ENCODE results near the gene CHRNA1. TPM values are rescaled to one million over a fixed set of nuclear protein-coding genes. Genes with fewer than 3 reads are reported as not detected.
A peak's percentile ranks its signal among the peaks of the same experiment; 100 is the strongest.
"Not testable (repeated sequence)": the region's sequence is repeated elsewhere in the genome, so short reads cannot be mapped to it uniquely, and the experiment has no call there.

Gene CHRNA1
- total RNA-seq, 2 experiments from 2014 or later, result not detected

DNA sequence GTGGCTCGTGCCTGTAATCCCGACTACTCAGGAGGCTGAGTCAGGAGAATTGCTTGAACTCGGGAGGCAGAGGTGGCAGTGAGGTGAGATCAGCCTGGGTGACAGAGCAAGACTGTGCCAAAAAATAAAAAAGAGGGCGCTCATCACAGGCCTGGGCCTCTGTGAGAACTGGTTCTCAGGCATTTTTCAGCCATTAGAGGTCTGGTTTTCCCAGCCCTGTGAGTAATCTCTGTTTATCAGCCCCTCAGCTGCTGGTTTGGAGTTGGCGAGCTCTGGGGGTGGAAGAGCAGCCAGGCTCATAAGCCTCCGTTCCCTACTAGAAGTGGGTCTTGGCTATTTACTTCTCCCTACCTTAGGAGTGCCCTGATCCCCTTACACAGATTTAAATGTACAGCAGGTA, 53.1 kb downstream of the CHRNA1 start:
- ChIA-PET POLR2A (no interaction called here), CTCF (interaction anchor here (1.8 to 1.9 kb wide), 2 partner anchors 14 to 38 kb away, joined by 5 to 6 read pairs; no protein-coding TSS in a partner anchor)
- Mint-ChIP-seq H3K4me1 (ENCODE audit: low read depth) (peaks cover 12% of the 10 kb centered on the region), H3K27ac (no peak overlapping the region), H3K4me3 (no peak overlapping the region), H3K9me3 (ENCODE audit: insufficient read depth) (no peaks in the 10 kb centered on the region), H3K36me3 (ENCODE audit: low read depth) (no peaks in the 10 kb centered on the region), H3K27me3 (ENCODE audit: low read depth) (peaks cover 8% of the 10 kb centered on the region)
- ATAC-seq, result no peak
- DNase-seq, result no peak

DNA sequence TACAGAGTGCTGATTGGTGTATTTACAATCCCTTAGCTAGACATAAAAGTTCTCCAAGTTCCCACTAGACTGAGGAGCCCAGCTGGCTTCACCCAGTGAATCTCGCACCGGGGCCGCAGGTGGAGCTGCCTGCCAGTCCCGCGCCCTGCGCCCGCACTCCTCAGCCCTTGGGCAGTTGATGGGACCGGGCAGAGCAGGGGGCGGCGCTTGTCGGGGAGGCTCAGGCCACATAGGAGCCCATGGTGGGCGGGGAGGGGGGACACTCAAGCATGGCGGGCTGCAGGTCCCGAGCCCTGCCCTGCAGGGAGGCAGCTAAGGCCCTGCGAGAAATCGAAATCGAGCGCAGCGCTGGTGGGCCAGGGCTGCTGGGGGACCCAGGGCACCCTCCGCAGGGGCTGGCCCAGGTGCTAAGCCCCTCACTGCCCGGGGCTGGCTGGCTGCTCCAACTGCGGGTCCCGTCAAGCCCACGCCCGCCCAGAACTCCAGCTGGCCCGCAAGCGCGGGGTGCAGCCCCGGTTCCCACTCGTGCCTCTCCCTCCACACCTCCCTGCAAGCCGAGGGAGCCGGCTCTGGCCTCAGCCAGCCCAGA, 54.8 kb downstream of the CHRNA1 start:
- peaks cover 19% of the 10 kb centered on the region for H3K27me3 Mint-ChIP-seq (ENCODE audit: low read depth)
- POLR2A ChIA-PET; H3K36me3 Mint-ChIP-seq (ENCODE audit: low read depth); H3K9me3 Mint-ChIP-seq (ENCODE audit: insufficient read depth); H3K4me3 Mint-ChIP-seq; H3K4me1 Mint-ChIP-seq (ENCODE audit: low read depth); H3K27ac Mint-ChIP-seq; ATAC-seq; DNase-seq: not testable (repeated sequence)
- CTCF ChIA-PET, result interaction anchor here (1.1 to 1.6 kb wide), 4 partner anchors 9 to 40 kb away, joined by 4 to 11 read pairs (median 6); no protein-coding TSS in a partner anchor

DNA sequence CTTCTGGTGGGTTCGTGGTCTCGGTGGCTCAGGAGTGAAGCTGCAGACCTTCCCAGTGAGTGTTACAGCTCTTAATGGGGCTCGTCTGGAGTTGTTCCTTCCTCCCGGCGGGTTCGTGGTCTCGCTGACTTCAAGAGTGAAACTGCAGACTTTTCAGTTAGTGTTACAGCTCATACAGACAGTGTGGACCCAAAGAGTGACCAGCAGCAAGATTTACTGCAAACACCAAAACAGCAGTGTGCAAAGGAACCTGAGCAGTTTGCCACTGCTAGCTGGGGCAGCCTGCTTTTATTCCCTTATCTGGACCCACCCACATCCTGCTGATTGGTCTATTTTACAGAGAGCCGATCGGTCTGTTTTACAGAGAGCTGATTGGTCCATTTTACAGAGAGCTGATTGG, 55.6 kb downstream of the CHRNA1 start:
- ATAC-seq, result no peak
- no peaks in the 10 kb centered on the region for H3K9me3 Mint-ChIP-seq (ENCODE audit: insufficient read depth)
- H3K36me3 Mint-ChIP-seq (ENCODE audit: low read depth), result no peaks in the 10 kb centered on the region
- no peak overlapping the region for H3K27ac Mint-ChIP-seq
- POLR2A ChIA-PET, result no interaction called here
- CTCF ChIA-PET, result interaction anchor here (1.1 to 1.6 kb wide), 4 partner anchors 8 to 40 kb away, joined by 4 to 11 read pairs (median 6); no protein-coding TSS in a partner anchor
- peaks cover 21% of the 10 kb centered on the region for H3K27me3 Mint-ChIP-seq (ENCODE audit: low read depth)
- H3K4me1 Mint-ChIP-seq (ENCODE audit: low read depth), result peaks cover 6% of the 10 kb centered on the region
- no peak for DNase-seq
- no peak overlapping the region for H3K4me3 Mint-ChIP-seq

DNA sequence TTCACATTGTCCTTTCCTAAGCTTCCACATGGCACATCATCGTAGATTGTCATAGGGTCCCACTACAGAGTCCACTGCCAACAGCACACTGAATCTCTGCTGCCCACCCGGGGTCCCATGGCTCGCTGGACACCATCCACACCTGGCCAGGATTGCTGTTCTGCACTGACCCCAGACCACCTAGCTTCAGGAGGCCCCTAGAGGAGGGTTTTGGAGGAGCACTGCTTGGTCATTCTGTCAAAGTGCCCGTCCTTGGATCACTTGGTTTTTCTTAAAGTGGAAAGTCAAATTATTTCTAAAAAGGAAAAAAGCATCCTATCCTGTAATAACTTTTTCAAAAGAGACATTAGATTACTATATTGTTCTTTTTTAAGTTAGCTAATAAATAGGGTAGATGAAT, 59.0 kb downstream of the CHRNA1 start:
- Mint-ChIP-seq H3K4me3 (no peak overlapping the region), H3K9me3 (ENCODE audit: insufficient read depth) (no peaks in the 10 kb centered on the region), H3K27ac (no peak overlapping the region), H3K27me3 (ENCODE audit: low read depth) (peaks cover 32% of the 10 kb centered on the region), H3K36me3 (ENCODE audit: low read depth) (no peaks in the 10 kb centered on the region), H3K4me1 (ENCODE audit: low read depth) (peaks cover 6% of the 10 kb centered on the region)
- CTCF ChIA-PET, result interaction anchor here (1.2 to 1.4 kb wide), 2 partner anchors 8 to 17 kb away, joined by 3 read pairs; no protein-coding TSS in a partner anchor
- POLR2A ChIA-PET, result no interaction called here
- ATAC-seq, result no peak
- no peak for DNase-seq

DNA sequence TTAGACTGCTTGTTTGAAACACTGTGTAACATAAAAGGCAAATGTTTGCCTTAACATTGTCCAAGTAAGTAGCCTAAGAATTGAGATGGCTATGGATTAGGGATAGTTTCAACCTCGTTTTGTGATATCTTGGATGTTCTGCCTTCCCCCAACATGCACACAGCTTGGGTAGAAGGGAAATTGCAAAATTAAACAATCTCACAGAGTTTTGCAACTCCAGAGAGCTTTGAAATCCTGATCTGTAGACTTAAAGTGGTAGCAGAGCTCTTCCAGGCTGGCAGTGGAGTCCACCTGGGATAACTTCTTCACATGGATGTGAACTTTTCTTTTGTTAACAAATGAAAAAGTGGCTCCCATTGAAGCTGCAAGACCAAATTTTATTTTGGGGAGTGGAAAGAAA, 59.6 kb downstream of the CHRNA1 start:
- peaks cover 6% of the 10 kb centered on the region for H3K4me1 Mint-ChIP-seq (ENCODE audit: low read depth)
- H3K27ac Mint-ChIP-seq, result no peak overlapping the region
- DNase-seq (no peak), ATAC-seq (no peak)
- peaks cover 32% of the 10 kb centered on the region for H3K27me3 Mint-ChIP-seq (ENCODE audit: low read depth)
- no peaks in the 10 kb centered on the region for H3K36me3 Mint-ChIP-seq (ENCODE audit: low read depth)
- no peaks in the 10 kb centered on the region for H3K9me3 Mint-ChIP-seq (ENCODE audit: insufficient read depth)
- ChIA-PET CTCF (interaction anchor here (0.9 to 1.4 kb wide), 3 partner anchors 7 to 267 kb away, joined by 3 read pairs; no protein-coding TSS in a partner anchor), POLR2A (no interaction called here)
- H3K4me3 Mint-ChIP-seq, result no peak overlapping the region

DNA sequence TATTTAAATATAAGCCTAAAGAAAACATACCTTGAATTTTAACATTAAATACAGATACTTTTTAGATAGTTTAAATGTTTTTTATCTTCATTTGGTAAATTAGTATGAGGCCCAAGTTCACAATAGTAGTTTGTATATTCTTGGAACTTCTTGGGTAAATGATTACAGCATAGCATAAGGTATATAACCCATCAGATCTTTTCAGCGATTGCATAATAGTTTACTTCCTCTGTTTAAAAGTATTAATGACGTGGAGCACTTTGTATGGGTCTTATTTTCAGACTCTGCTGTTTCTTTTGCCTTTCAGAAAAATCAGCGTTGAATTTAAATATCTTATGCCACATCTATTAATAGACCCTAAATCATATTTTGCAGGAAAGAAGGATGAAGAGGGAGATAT, 60.2 kb downstream of the CHRNA1 start:
- ChIA-PET POLR2A (no interaction called here), CTCF (interaction anchor here (0.9 to 1.4 kb wide), 2 partner anchors 16 to 268 kb away, joined by 3 read pairs; no protein-coding TSS in a partner anchor)
- peaks cover 6% of the 10 kb centered on the region for H3K4me1 Mint-ChIP-seq (ENCODE audit: low read depth)
- H3K36me3 Mint-ChIP-seq (ENCODE audit: low read depth), result no peaks in the 10 kb centered on the region
- H3K27me3 Mint-ChIP-seq (ENCODE audit: low read depth), result peaks cover 32% of the 10 kb centered on the region
- DNase-seq (no peak), ATAC-seq (no peak)
- H3K9me3 Mint-ChIP-seq (ENCODE audit: insufficient read depth), result no peaks in the 10 kb centered on the region
- no peak overlapping the region for H3K27ac Mint-ChIP-seq
- H3K4me3 Mint-ChIP-seq, result no peak overlapping the region

DNA sequence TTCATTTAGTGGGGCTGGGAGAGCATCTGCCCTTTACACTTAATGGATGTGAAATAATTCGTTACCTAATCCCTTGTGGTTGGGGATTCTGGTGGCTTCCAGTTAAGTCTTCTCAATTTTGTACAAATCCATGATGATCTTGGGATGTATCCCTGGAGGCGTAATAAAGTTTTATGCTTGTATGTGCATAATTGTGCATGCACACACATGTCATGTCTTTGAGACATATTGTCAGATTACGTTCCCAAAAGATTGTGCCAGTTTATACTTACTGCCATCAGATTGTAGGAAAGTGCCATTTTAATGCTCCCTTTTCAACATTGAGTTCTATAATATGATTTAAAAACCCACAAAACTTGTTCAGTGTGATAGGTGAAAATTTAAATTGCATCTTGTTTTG, 60.8 kb downstream of the CHRNA1 start:
- Mint-ChIP-seq H3K27me3 (ENCODE audit: low read depth) (peaks cover 26% of the 10 kb centered on the region), H3K4me3 (no peak overlapping the region), H3K9me3 (ENCODE audit: insufficient read depth) (no peaks in the 10 kb centered on the region), H3K27ac (no peak overlapping the region), H3K36me3 (ENCODE audit: low read depth) (no peaks in the 10 kb centered on the region), H3K4me1 (ENCODE audit: low read depth) (peaks cover under 1% of the 10 kb centered on the region)
- POLR2A ChIA-PET, result no interaction called here
- ATAC-seq, result no peak
- no peak for DNase-seq
- CTCF ChIA-PET, result interaction anchor here (9.5 kb wide), 1 partner anchor 46 kb away, joined by 138 read pairs; no protein-coding TSS in a partner anchor

DNA sequence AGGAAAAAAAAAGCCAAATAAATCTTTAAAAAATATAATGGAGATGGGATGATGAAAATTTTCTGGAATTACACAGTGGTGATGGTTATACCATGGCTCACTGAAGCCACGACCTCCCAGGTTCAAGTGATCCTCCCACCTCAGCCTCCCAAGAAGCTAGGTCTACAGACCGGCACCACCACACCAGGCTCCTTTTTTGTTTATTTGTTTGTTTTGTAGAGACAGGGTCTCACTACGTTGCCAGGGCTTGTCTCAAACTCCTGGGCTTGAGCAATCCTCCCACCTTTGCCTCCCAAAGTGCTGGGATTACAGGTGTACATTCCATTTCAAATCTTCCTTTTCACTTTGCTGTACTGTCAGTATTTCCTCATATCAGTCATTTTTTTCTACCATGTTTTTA, 61.7 kb downstream of the CHRNA1 start:
- H3K36me3 Mint-ChIP-seq (ENCODE audit: low read depth), result no peaks in the 10 kb centered on the region
- no peaks in the 10 kb centered on the region for H3K4me1 Mint-ChIP-seq (ENCODE audit: low read depth)
- POLR2A ChIA-PET, result interaction anchor here (0.7 kb wide), 1 partner anchor 310 kb away, joined by 3 read pairs; no protein-coding TSS in a partner anchor
- CTCF ChIA-PET, result interaction anchor here (9.5 to 9.7 kb wide), 2 partner anchors 17 to 46 kb away, joined by 138 to 182 read pairs; no protein-coding TSS in a partner anchor
- H3K4me3 Mint-ChIP-seq, result no peak overlapping the region
- H3K27ac Mint-ChIP-seq, result no peak overlapping the region
- no peaks in the 10 kb centered on the region for H3K9me3 Mint-ChIP-seq (ENCODE audit: insufficient read depth)
- H3K27me3 Mint-ChIP-seq (ENCODE audit: low read depth), result peaks cover 24% of the 10 kb centered on the region
- DNase-seq (no peak), ATAC-seq (no peak)

DNA sequence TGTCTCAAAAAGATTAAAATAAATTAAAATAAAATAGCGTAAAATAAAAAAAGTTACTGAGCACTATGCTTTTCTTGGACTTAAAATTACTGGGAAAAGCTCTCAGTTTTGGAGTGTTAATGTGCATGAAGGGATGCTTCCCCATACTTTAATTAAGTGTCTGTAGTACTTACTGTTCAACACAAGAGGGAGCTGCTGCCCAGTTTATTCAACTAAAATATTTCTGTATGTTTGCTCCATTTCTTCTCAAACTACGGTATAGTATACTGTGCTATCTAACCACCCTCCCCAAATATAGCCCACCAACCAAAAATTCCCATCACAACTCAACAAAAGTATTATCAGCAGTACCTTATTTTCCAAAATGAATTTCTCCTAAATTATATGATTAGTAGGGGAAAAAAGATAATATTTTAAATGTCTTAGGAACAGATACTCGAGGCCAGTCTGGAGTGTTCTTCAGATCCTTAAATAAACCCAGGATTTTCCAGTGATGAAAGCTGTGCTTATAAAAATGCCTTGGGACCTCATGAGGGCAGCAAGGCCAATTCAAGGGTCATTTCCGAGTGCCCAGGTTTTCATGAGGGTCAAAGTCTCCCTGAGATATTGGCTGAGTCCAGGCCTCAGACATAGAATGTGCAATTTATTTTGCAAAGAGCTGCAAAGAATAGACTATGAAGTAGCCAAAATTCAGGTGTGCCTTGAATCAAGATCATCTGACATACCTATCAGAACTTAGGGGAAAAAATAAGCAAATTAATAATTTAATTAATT, 64.1 kb downstream of the CHRNA1 start:
- no peaks in the 10 kb centered on the region for H3K36me3 Mint-ChIP-seq (ENCODE audit: low read depth)
- peaks cover 23% of the 10 kb centered on the region for H3K27me3 Mint-ChIP-seq (ENCODE audit: low read depth)
- DNase-seq, result peak; percentile 64
- ChIA-PET POLR2A (interaction anchor here (1.2 kb wide), 1 partner anchor 49 kb away, joined by 3 read pairs; no protein-coding TSS in a partner anchor), CTCF (interaction anchor here (0.6 to 9.7 kb wide), 39 partner anchors 9 to 582 kb away, joined by 3 to 182 read pairs (median 4); partner anchors contain the start of gene ATF2)
- H3K4me3 Mint-ChIP-seq, result no peak overlapping the region
- H3K27ac Mint-ChIP-seq, result no peak overlapping the region
- peaks cover 6% of the 10 kb centered on the region for H3K4me1 Mint-ChIP-seq (ENCODE audit: low read depth)
- no peaks in the 10 kb centered on the region for H3K9me3 Mint-ChIP-seq (ENCODE audit: insufficient read depth)
- peak; percentile 48 for ATAC-seq

Other genes with a start within 250 kb of the CHRNA1 start
- gene WIPF1, start 166.7 kb downstream of the CHRNA1 start, total RNA-seq, result 100 to 1,000 TPM; 357 to 390 TPM
- gene CHN1, start 240.9 kb upstream of the CHRNA1 start, total RNA-seq, result under 1 TPM; 0.11 to 0.50 TPM

Data from activated CD8-positive, alpha-beta T cell treated with anti-CD3 and anti-CD28 coated beads, Interleukin-2, amount 10 ng/mL, durations not matched to agents 7 days and 5 days (primary cell).